HEK293T (cell line): ENCODE results near the gene SIK3.
A peak's percentile ranks its signal among the peaks of the same experiment; 100 is the strongest.

ENCODE experiments used
- CTCF ChIA-PET: fragments of 350-600 bp; formaldehyde crosslinking; extraction: SDS; loops from one replicate; lab custom pipeline; 2021; ENCODE audit warnings: antibody characterized with exemption, inconsistent platforms; lab: Yijun Ruan, JAX
- POLR2A ChIA-PET: fragments of 350-600 bp; formaldehyde crosslinking; extraction: SDS; loops from one replicate; lab custom pipeline; 2020; ENCODE audit warnings: antibody characterized with exemption, inconsistent platforms; lab: Yijun Ruan, JAX
- DNase-seq: peaks from one replicate; pipeline ENCODE4 v3.0.0; 2012; ENCODE audit warnings: mixed read lengths; ENCODE audit errors: extremely low spot score
- ARNT ChIP-seq: fragments of 450-650 bp; IDR thresholded peaks from 2 replicates; pipeline ENCODE4 v1.6.1; 2017; ENCODE audit warnings: mild to moderate bottlenecking
- BHLHE40 ChIP-seq: fragments of 450-650 bp; IDR thresholded peaks from 2 replicates; pipeline ENCODE4 v1.6.1; 2016; ENCODE audit warnings: mild to moderate bottlenecking, moderate library complexity, borderline replicate concordance
- CTBP1 ChIP-seq: fragments of 450-650 bp; IDR thresholded peaks from 2 replicates; pipeline ENCODE4 v1.6.1; 2016; ENCODE audit warnings: borderline replicate concordance
- ELF4 ChIP-seq: fragments of 450-650 bp; IDR thresholded peaks from 2 replicates; pipeline ENCODE4 v1.6.1; 2017; ENCODE audit warnings: antibody characterized with exemption
- FOXA1 ChIP-seq: fragments of 450-650 bp; IDR thresholded peaks from 2 replicates; pipeline ENCODE4 v1.6.1; 2016; ENCODE audit warnings: mild to moderate bottlenecking
- FOXK2 ChIP-seq: fragments of 450-650 bp; IDR thresholded peaks from 2 replicates; pipeline ENCODE4 v1.6.1; 2016; ENCODE audit warnings: mild to moderate bottlenecking
- FOXM1 ChIP-seq: fragments of 450-650 bp; IDR thresholded peaks from 2 replicates; pipeline ENCODE4 v1.6.1; 2017; ENCODE audit warnings: mild to moderate bottlenecking, borderline replicate concordance
- HDGF ChIP-seq: fragments of 450-650 bp; IDR thresholded peaks from 2 replicates; pipeline ENCODE4 v1.6.1; 2017; ENCODE audit warnings: antibody characterized with exemption, borderline replicate concordance
- L3MBTL2 ChIP-seq: fragments of 450-650 bp; conservative IDR thresholded peaks from 2 replicates; pipeline ENCODE4 v1.6.1; 2016; ENCODE audit warnings: mild to moderate bottlenecking
- LEF1 ChIP-seq: fragments of 450-650 bp; IDR thresholded peaks from 2 replicates; pipeline ENCODE4 v1.6.1; 2017; ENCODE audit warnings: mild to moderate bottlenecking, borderline replicate concordance
- NFRKB ChIP-seq: fragments of 450-650 bp; IDR thresholded peaks from 2 replicates; pipeline ENCODE4 v1.6.1; 2016; ENCODE audit warnings: mild to moderate bottlenecking, moderate library complexity
- PKNOX1 ChIP-seq: fragments of 450-650 bp; IDR thresholded peaks from 2 replicates; pipeline ENCODE4 v1.6.1; 2016
- SP1 ChIP-seq: fragments of 450-650 bp; IDR thresholded peaks from 2 replicates; pipeline ENCODE4 v1.6.1; 2017
- SUZ12 ChIP-seq: fragments of 450-650 bp; IDR thresholded peaks from 2 replicates; pipeline ENCODE4 v1.6.1; 2016; ENCODE audit warnings: mild to moderate bottlenecking
- TARDBP ChIP-seq: fragments of 450-650 bp; IDR thresholded peaks from 2 replicates; pipeline ENCODE4 v1.6.1; 2016
- ZNF384 ChIP-seq: fragments of 450-650 bp; IDR thresholded peaks from 2 replicates; pipeline ENCODE4 v1.6.1; 2016

SIK3 gene

GRCh38 chr11:117097389-117098268, 599 bp downstream of the SIK3 start:
- CTCF ChIA-PET, result interaction anchor here (0.6 to 1.3 kb wide), 2 partner anchors 201 to 307 kb away, joined by 5 read pairs; partner anchors contain the start of gene APOA5
- DNase-seq, result peak; percentile 49
- POLR2A ChIA-PET, result interaction anchor here (0.7 to 1.7 kb wide), 3 partner anchors 20 to 310 kb away, joined by 3 to 5 read pairs (median 4); partner anchors contain the start of genes PAFAH1B2 and ZPR1
- TF ChIP-seq L3MBTL2 (no peak), PKNOX1 (no peak), LEF1 (no peak), FOXM1 (no peak), FOXA1 (no peak), SUZ12 (no peak), SP1 (no peak), TARDBP (no peak)

GRCh38 chr11:117097014-117097388, 1.2 kb downstream of the SIK3 start:
- CTCF ChIA-PET, result interaction anchor here (1.3 kb wide), 1 partner anchor 306 kb away, joined by 5 read pairs; the partner anchor contains the start of gene APOA5
- no peak for DNase-seq
- TF ChIP-seq BHLHE40, result no peak
- TF ChIP-seq L3MBTL2, result no peak
- TF ChIP-seq CTBP1, result no peak
- TF ChIP-seq SP1, result no peak
- no peak for TF ChIP-seq FOXA1
- no peak for TF ChIP-seq ZNF384
- no peak for TF ChIP-seq ELF4
- TF ChIP-seq NFRKB, result no peak
- TF ChIP-seq ARNT, result no peak
- no peak for TF ChIP-seq FOXK2
- TF ChIP-seq HDGF, result no peak
- POLR2A ChIA-PET, result interaction anchor here (1.7 kb wide), 1 partner anchor 309 kb away, joined by 4 read pairs; the partner anchor contains the start of gene ZPR1

GRCh38 chr11:117096201-117096991, 1.8 kb downstream of the SIK3 start:
- ChIA-PET POLR2A (interaction anchor here (1.7 kb wide), 1 partner anchor 308 kb away, joined by 4 read pairs; the partner anchor contains the start of gene ZPR1), CTCF (interaction anchor here (1.0 kb wide), 1 partner anchor 151 kb away, joined by 3 read pairs; no protein-coding TSS in a partner anchor)
- TF ChIP-seq L3MBTL2, result no peak
- no peak for TF ChIP-seq FOXA1
- no peak for TF ChIP-seq ZNF384
- no peak for TF ChIP-seq TARDBP
- TF ChIP-seq PKNOX1, result no peak
- TF ChIP-seq HDGF, result no peak
- no peak for TF ChIP-seq SP1
- no peak for TF ChIP-seq ELF4
- no peak for TF ChIP-seq FOXM1
- no peak for TF ChIP-seq ARNT
- TF ChIP-seq FOXK2, result no peak
- TF ChIP-seq CTBP1, result no peak
- no peak for TF ChIP-seq LEF1
- TF ChIP-seq NFRKB, result no peak
- no peak for TF ChIP-seq SUZ12
- no peak for DNase-seq

- DNase-seq, result no peak
- CTCF ChIA-PET, result interaction anchor here (0.6 to 1.0 kb wide), 2 partner anchors 151 to 201 kb away, joined by 3 read pairs; no protein-coding TSS in a partner anchor
Observed at GRCh38 chr11:117095284-117096161, 2.7 kb downstream of the SIK3 start.

GRCh38 chr11:117094776-117095175, 3.5 kb downstream of the SIK3 start:
- POLR2A ChIA-PET, result interaction anchor here (0.9 kb wide), 1 partner anchor 11 kb away, joined by 5 read pairs; no protein-coding TSS in a partner anchor

More at GRCh38 chr11:117095284-117096161, 2.7 kb downstream of the SIK3 start:
- POLR2A ChIA-PET, result interaction anchor here (0.9 kb wide), 1 partner anchor 12 kb away, joined by 5 read pairs; no protein-coding TSS in a partner anchor
- TF ChIP-seq CTBP1, result no peak
- TF ChIP-seq SUZ12, result no peak
- TF ChIP-seq BHLHE40, result no peak
- no peak for TF ChIP-seq FOXM1
- no peak for TF ChIP-seq SP1
- TF ChIP-seq L3MBTL2, result no peak
- no peak for TF ChIP-seq ELF4

More at GRCh38 chr11:117094776-117095175, 3.5 kb downstream of the SIK3 start:
- no peak for DNase-seq
- CTCF ChIA-PET, result interaction anchor here (0.6 kb wide), 1 partner anchor 200 kb away, joined by 3 read pairs; no protein-coding TSS in a partner anchor
- no peak for TF ChIP-seq NFRKB
- TF ChIP-seq ELF4, result no peak
- no peak for TF ChIP-seq ARNT
- no peak for TF ChIP-seq PKNOX1
- TF ChIP-seq FOXK2, result no peak
- TF ChIP-seq FOXA1, result no peak
- TF ChIP-seq TARDBP, result no peak
- TF ChIP-seq FOXM1, result no peak
- TF ChIP-seq LEF1, result no peak
- no peak for TF ChIP-seq HDGF
- no peak for TF ChIP-seq SUZ12
- TF ChIP-seq L3MBTL2, result no peak
- TF ChIP-seq CTBP1, result no peak
- TF ChIP-seq SP1, result no peak
- TF ChIP-seq BHLHE40, result no peak
- TF ChIP-seq ZNF384, result no peak
